K562 (cell line): Measurements from ENCODE around the gene MYCBP. TPM values are rescaled to one million over a fixed set of nuclear protein-coding genes. Genes with fewer than 3 reads are reported as not detected.
A peak's percentile ranks its signal among the peaks of the same experiment; 100 is the strongest.

Experiments
- ATAC-seq: fragments of 200-7000 bp; cut with Tn5 transposase; 3 replicates; pipeline ENCODE4 v1.9.1; 2020; ENCODE audit warnings: moderate library complexity
- BruUV-seq: library from RNA; stranded (reverse); fragments of 400-500 nt; replicated peaks from 2 replicates; lab custom pipeline; 2021; lab: Mats Ljungman, UMichigan
- CTCF ChIA-PET: fragments of 300-600 bp; formaldehyde crosslinking; extraction: SDS; loops from one replicate; lab custom pipeline; 2021; ENCODE audit warnings: low intra/inter-chr PET ratio; lab: Yijun Ruan, JAX
- POLR2A ChIA-PET: fragments of 300-600, 350-650 bp; sonication (Branson Sonifier 250); formaldehyde crosslinking; extraction: SDS; loops from one replicate; lab custom pipeline; 2021; ENCODE audit warnings: antibody characterized with exemption, inconsistent platforms; lab: Yijun Ruan, JAX
- DNase-seq, 4 experiments: peaks; one replicate each; pipeline versions ENCODE4 v3.0.0 to v3.0.0-alpha.2; 2011 to 2018; ENCODE audit warnings: low spot score in 3 of 4, mixed read lengths in 3 of 4; ENCODE audit errors: extremely low read depth in 1 of 4
- FAIRE-seq: peaks from 2 replicates; lab custom pipeline; 2011; peaks lifted over from hg19 to GRCh38; lab: Jason Lieb, UNC
- H2AFZ ChIP-seq: 2 replicates; pipeline ENCODE4 v1.6.0; 2011; ENCODE audit warnings: low read depth, low read length, control low read depth, inconsistent platforms
- H3K27ac ChIP-seq: fragments of 200-600 bp; 3 replicates; pipeline ENCODE4 v1.8.0; 2011; ENCODE audit warnings: low read depth, mild to moderate bottlenecking, control low read depth, inconsistent platforms, low read length, moderate library complexity, mixed read lengths; ENCODE audit errors: extremely low read depth
- H3K27me3 ChIP-seq, 2 experiments: fragments of 300-600 bp in 1 of 2; 2 replicates in 1 of 2; 3 replicates in 1 of 2; pipeline versions ENCODE4 v1.6.0 to v1.8.0; 2011; ENCODE audit warnings: inconsistent platforms in 2 of 2, low read length in 2 of 2, mild to moderate bottlenecking in 1 of 2, mixed read lengths in 1 of 2, moderate library complexity in 1 of 2; ENCODE audit not compliant: control insufficient read depth in 2 of 2, insufficient read depth in 2 of 2
- H3K36me3 ChIP-seq: fragments of 300-600 bp; 3 replicates; pipeline ENCODE4 v1.8.0; 2011; ENCODE audit warnings: mild to moderate bottlenecking, low read length, inconsistent platforms; ENCODE audit not compliant: control insufficient read depth, insufficient read depth
- H3K4me1 ChIP-seq, 2 experiments: fragments of 200-600 bp in 1 of 2; replicated peaks in 1 of 2; 2 replicates in 1 of 2; 3 replicates in 1 of 2; pipeline versions ENCODE4 v1.5.1 to v1.8.0; 2011; ENCODE audit warnings: inconsistent platforms in 2 of 2, low read length in 2 of 2, mild to moderate bottlenecking in 1 of 2, mixed read lengths in 1 of 2, moderate library complexity in 1 of 2; ENCODE audit not compliant: control insufficient read depth in 2 of 2, insufficient read depth in 2 of 2
- H3K4me2 ChIP-seq: 2 replicates; pipeline ENCODE4 v1.6.1; 2011; ENCODE audit warnings: low read length, control low read depth, inconsistent platforms, mixed read lengths; ENCODE audit not compliant: insufficient read depth
- H3K4me3 ChIP-seq: fragments of 200-600 bp; sonication (generic), shearing (Covaris generic); 2 replicates; pipeline ENCODE4 v1.5.1; 2016; ENCODE audit warnings: control low read depth, inconsistent platforms
- H3K79me2 ChIP-seq: fragments of 200-600 bp; 3 replicates; pipeline ENCODE4 v1.8.0; 2011; ENCODE audit warnings: low read length, inconsistent platforms; ENCODE audit not compliant: control insufficient read depth, insufficient read depth
- H3K9ac ChIP-seq, 2 experiments: 2 replicates each; pipeline versions ENCODE4 v1.6.0 to v1.6.1; 2011; ENCODE audit warnings: low read depth in 2 of 2, low read length in 2 of 2, control low read depth in 1 of 2, inconsistent platforms in 1 of 2, mild to moderate bottlenecking in 1 of 2, mixed read lengths in 1 of 2; ENCODE audit not compliant: insufficient read depth in 1 of 2
- H3K9me1 ChIP-seq: one replicate; pipeline ENCODE4 v1.6.0; 2011; ENCODE audit warnings: inconsistent platforms, mild to moderate bottlenecking, low read length, moderate library complexity; ENCODE audit not compliant: control insufficient read depth, insufficient read depth
- H3K9me3 ChIP-seq: replicated peaks from 2 replicates; pipeline ENCODE4 v1.5.1; 2011; ENCODE audit warnings: low read depth, low read length, inconsistent platforms; ENCODE audit not compliant: control insufficient read depth, insufficient read depth
- H4K20me1 ChIP-seq: replicated peaks from 2 replicates; pipeline ENCODE4 v1.6.1; 2011; ENCODE audit warnings: low read length, inconsistent platforms, mixed read lengths; ENCODE audit not compliant: control insufficient read depth, insufficient read depth
- AFF4 ChIP-seq: sonication (generic); formaldehyde crosslinking; IDR thresholded peaks from 2 replicates; pipeline ENCODE4 v1.8.0; 2023; ENCODE audit warnings: mild to moderate bottlenecking, missing genetic modification reagents
- RB1 ChIP-seq: fragments of 450-650 bp; IDR thresholded peaks from 2 replicates; pipeline ENCODE4 v1.6.1; 2017; ENCODE audit warnings: low read depth, mild to moderate bottlenecking
- RCOR1 ChIP-seq, 2 experiments: IDR thresholded peaks; 2 replicates each; pipeline ENCODE4 v1.6.1; 2012; ENCODE audit warnings: low read depth in 2 of 2, low read length in 2 of 2, borderline replicate concordance in 1 of 2, improper control_type of control experiment in 1 of 2
- WGBS: fragments of 100-300 bp; shearing (Covaris generic); methylation state at CpG from one replicate; pipeline ENCODE4 v1.1.6; 2016; ENCODE audit warnings: low coverage, mixed read lengths; ENCODE audit not compliant: insufficient coverage; ENCODE audit errors: missing lambda C conversion rate; 5-methylcytosine and 5-hydroxymethylcytosine counted together
- in situ Hi-C: fragments of 300-500 bp; cut with MboI; formaldehyde crosslinking; loops from 4 replicates; pipeline ENCODE4 v1.15.0; 2018; ENCODE audit warnings: inconsistent platforms, mixed read lengths
- intact Hi-C: fragments of 100-400 bp; cut with micrococcal nuclease; formaldehyde crosslinking; loops from 2 replicates; pipeline ENCODE4 v1.14.2; 2022
- polyA plus RNA-seq, 8 experiments: library from polyadenylated mRNA; depleted of rRNA in 4 of 8; stranded (reverse) in 5 of 8; unstranded in 3 of 8; fragments of >200 nt; fragmentation: Nextera tagmentation in 2 of 8; fragmentation: Illumina TruSeq in 1 of 8; extraction: Ambion mirVana in 2 of 8; extraction: Trizol in 1 of 8; gene quantifications; 2 replicates each; pipeline versions ENCODE4 v1.2.1 to v1.2.3, GENCODE V29; 2011 to 2014; ENCODE audit warnings: inconsistent platforms in 1 of 8, missing spikeins in 1 of 8
- total RNA-seq, 7 experiments: library from RNA; depleted of rRNA in 6 of 7; stranded (reverse); fragments of >200 nt in 6 of 7; fragmentation: Illumina TruSeq in 2 of 7; extraction: Trizol in 2 of 7; gene quantifications; 2 replicates each; pipeline versions ENCODE4 v1.2.1 to v1.2.3, GENCODE V29; 2011 to 2021; ENCODE audit warnings: low replicate concordance in 1 of 7

Gene MYCBP
- total and polyA plus RNA-seq, 9 of the 15 experiments (the other 6 are each of a cell fraction or from before 2014, with no cell fraction given): 32.3 to 253 (median 72.9) TPM

GRCh38 chr1:38860454-38860795 lies 12.7 kb downstream of the MYCBP start:
- H3K27me3 ChIP-seq: no peaks in the 10 kb centered on the region
- in situ Hi-C loops: no loop called here
- peak; percentile 44 for FAIRE-seq
- H3K4me2 ChIP-seq: peak overlapping the region; percentile 93
- peak overlapping the region; percentile 72 to 87 for H3K9ac ChIP-seq
- 1% methylated on average over 6 of the region's 6 CpGs for WGBS
- no peaks in the 10 kb centered on the region for H3K9me3 ChIP-seq
- peak overlapping the region; percentile 66 for H3K4me3 ChIP-seq
- H3K4me1 ChIP-seq: peaks cover 15 to 22% of the 10 kb centered on the region in 2 experiments; a peak in 4 of 5 replicates
- H2AFZ ChIP-seq: peak overlapping the region; percentile 87
- peaks cover 53% of the 10 kb centered on the region for H3K36me3 ChIP-seq
- H3K79me2 ChIP-seq: peaks cover 28% of the 10 kb centered on the region
- intact Hi-C loops: no loop called here
- TSS peak; percentile 66 for BruUV-seq
- CTCF ChIA-PET: no interaction called here
- peak in 3 of 4 experiments; percentile 26 to 38 (median 35) for DNase-seq
- H3K27ac ChIP-seq: peak overlapping the region; percentile 59; the same call in 2 of the 3 replicates
- POLR2A ChIA-PET: interaction anchor here (2.9 kb wide), 1 partner anchor 12 kb away, joined by 12 read pairs; the partner anchor contains the start of gene MYCBP
- no peak for ATAC-seq
- no peak for TF ChIP-seq RB1
- TF ChIP-seq AFF4 (CRISPR knock-in tag): 0 out of 2 replicates have a peak, but pooled peaks have one; percentile 32
- TF ChIP-seq RCOR1 (IDR thresholded peaks at IDR 0.05; ENCODE audit: borderline replicate concordance in 1 of 2, low read depth in 2 of 2, low read length in 2 of 2): 0 out of 4 replicates have a peak, but pooled peaks of 1 of the 2 experiments have one; percentile 4
- no peaks in the 10 kb centered on the region for H3K9me1 ChIP-seq
- no peaks in the 10 kb centered on the region; the same call in 1 of the 2 replicates for H4K20me1 ChIP-seq
